Testis (tissue), 2 donors: ENCODE data around the gene SLC9A4.

Experiments used
- CTCF ChIP-seq, 3 experiments: fragments of 450-650 bp in 2 of 3; fragments of 200-600 bp in 1 of 3; sonication (generic) in 1 of 3; IDR thresholded peaks; one replicate each; pipeline ENCODE4 v1.5.1; 2016 to 2019; ENCODE audit warnings: antibody characterized with exemption in 3 of 3, mild to moderate bottlenecking in 2 of 3, moderate library complexity in 1 of 3
- POLR2A ChIP-seq: fragments of 450-650 bp; IDR thresholded peaks from one replicate; pipeline ENCODE4 v1.6.1; 2017; ENCODE audit warnings: antibody characterized with exemption, mild to moderate bottlenecking, moderate library complexity

DNA sequence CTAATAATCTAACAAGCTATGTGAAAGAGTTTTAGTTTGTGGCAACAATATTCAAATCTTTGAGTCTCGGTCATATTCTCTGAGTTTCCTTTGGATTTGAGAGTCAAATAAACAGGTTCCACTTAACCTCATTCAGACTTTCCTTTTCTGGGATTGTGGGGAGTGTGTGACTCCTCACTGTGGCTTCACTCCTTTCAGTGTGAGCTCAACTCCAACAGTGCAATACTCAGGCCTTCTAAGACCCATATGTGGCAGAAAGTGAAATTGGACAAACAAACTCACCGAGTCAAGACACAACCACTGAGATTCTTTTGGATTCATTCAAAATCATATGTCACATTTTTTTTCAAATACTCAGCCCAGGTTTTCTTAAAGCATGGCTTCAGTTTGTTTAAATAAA is 25.4 kb downstream of the SLC9A4 start:
- TF ChIP-seq CTCF (IDR thresholded peaks at IDR 0.05) (no peak), POLR2A (no peak)
